Measurements from ENCODE around the gene PCNX2.
"Not testable (repeated sequence)": the region's sequence is repeated elsewhere in the genome, so short reads cannot be mapped to it uniquely, and the experiment has no call there.

Gene PCNX2

DNA sequence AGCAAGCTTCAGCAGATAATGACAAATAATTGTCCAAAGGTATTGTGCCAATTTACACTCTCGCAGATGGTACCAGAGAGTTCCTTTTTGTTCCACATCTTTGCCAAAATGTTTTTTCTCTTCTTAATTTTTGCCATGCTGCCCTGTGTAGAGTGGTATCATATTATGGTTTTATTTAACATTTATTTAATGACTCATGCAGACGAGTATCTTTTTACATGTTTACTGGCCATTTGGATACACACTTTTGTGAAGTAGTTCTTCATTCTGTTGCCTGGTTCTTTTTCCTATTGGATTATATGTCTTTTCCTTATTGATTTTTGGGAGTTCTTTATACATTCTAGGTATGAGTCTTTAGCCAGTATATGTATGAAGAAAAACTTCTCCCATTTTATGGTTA lies 151.1 kb downstream of the PCNX2 start:
- DNase-seq = no peak

- no peak for DNase-seq
These were observed 152.3 kb downstream of the PCNX2 start for GRCh38 chr1:233143241-233143640.

- no peak for DNase-seq
These were observed 154.6 kb downstream of the PCNX2 start for GRCh38 chr1:233140974-233141373.

DNA sequence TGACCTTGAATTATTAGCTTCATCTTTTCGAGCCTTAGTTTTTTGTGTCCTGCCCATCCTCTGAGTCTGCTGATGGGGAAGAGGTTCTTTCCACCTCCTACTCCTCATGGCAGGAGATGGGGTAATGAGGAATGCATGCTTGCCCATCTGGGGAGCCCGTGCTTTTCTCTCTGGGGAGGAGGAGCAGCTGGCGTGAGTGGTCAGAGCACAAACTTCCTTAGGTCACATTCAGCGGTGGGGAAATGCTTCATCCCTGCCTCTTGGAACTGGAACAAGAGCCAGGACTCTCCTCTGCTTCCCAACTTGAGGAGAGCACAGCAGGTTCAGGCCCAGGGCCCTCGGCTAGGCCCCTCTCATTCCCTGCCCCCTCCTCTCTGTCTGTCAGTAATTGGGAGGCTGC lies 155.0 kb downstream of the PCNX2 start:
- no peak for DNase-seq

- no peak for DNase-seq
These were observed 156.5 kb downstream of the PCNX2 start for GRCh38 chr1:233138788-233139585.

DNA sequence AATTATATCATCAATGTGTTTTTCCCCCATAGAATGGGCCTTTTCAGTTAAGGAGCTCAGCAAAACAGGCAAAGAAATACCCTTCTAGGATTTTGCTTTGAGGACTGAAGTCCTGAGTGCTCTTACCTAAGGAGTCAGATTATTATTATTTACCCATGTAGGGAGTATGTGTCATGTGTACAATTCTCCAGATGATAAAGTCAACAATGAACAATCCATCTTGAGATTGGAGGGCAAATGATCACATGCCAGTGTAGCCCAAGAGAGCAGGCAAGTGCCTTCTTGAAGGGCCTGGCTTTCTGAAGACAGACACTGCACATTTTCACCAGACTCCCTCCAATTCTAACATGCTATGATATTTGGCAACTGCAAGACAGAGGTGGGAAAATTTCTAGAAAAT lies 159.7 kb downstream of the PCNX2 start:
- DNase-seq = no peak

- no peak for DNase-seq
These were observed 163.1 kb downstream of the PCNX2 start for GRCh38 chr1:233132445-233132844.

GRCh38 chr1:233129031-233129430 lies 166.5 kb downstream of the PCNX2 start:
- not testable (repeated sequence) for DNase-seq

DNA sequence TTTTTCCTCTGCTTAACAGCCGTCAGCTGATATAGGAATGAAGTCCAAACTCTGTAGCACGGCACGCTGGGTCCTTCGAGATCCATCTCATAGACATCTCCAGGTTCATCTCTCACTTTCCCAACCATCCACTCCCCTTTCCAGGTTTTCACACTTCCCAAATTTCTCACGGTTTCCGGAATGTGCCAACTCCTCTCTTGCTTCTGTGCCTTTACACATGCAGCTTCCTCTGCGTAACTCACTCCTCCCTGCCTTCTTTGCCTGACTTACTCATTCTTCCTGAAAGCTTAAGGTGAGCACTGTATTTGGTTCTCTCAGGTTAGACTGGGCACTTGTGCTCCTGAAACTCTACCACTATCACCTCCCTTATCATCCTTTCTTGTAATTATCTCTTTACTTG lies 168.4 kb downstream of the PCNX2 start:
- no peak for DNase-seq

DNA sequence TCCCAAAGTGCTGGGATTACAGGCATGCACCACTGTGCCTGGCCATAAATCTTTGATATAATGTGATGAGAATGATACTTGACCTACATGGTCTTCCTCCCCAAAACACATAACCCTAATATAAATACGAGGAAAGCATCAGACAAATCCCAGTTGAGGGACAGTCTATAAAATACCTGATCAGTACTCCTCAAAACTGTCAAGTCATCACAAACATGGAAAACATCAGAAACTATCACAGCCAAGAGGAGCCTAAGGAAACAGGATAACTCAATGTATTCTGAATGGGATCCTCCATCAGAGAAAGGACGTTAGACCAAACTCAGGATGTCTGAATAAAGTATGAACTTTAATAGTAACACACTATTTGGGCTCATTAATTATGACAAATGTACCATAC lies 172.7 kb downstream of the PCNX2 start:
- DNase-seq = no peak

DNA sequence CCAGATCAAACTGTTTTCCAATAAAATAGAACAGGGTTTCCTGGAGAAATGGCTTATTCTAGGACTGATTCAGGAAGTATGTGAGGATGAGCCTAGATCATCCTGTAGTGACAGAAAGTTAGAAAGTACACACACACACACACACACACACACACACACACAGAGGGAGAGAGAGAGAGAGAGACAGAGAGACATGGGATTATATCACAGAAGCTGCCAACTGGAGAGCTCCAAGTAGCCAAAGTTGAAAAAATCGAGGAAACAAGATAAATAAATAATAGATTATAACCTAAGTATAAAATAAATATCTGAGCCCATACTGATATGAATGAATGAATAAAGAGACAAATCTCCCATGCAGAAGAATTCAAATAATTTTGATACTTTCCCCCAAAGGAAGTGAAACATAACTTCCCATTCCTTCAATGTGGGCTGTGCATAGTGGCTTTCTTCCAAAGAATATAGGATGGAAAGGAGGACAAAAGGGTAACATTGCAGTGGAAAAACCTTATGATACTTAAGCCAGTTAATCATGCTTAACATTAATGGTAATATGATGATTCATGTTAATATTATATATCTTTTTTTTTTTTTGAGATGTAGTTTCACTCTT lies 173.5 kb downstream of the PCNX2 start:
- no peak for DNase-seq

DNA sequence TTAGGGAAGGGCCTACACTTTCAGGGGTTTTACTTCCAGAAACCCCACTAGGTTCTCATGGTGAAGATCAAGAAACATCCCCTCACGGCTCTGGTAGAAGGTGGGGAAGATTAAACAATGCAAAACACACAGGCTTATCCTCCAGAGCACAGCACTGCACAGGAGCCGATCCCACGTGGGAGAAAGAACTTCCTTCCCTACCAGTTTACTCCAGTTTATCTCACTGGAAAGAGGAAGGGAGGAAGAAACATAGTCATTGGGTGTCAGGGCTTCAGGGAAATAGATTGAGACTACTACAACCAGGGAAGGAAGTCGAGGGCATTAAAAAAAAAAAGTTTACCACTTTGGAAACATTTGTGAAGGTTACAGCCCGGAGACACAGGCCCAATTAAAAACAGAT lies 180.7 kb downstream of the PCNX2 start:
- no peak for DNase-seq

DNA sequence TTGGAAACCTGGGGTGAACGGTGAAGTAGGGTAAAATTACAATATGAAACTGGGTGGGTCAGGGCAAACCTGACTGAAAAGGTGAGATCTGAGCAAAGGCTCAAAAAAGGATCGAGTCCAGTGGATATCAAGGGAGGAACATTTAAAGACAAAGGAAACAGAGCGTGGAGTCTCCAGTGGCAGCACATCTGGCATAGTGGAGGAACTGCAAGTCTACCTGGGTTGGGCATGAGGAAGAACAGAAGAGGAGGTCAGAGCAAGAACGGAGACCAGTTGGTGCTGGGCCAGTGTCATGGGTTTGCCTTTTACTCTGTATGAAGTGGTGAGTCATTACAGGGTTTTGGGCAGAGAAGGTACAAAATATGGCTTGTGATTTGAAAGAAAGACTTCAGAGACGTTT lies 181.4 kb downstream of the PCNX2 start:
- DNase-seq = no peak

- peak; percentile 55 for DNase-seq
These were observed 182.3 kb downstream of the PCNX2 start for GRCh38 chr1:233113009-233113879.

DNA sequence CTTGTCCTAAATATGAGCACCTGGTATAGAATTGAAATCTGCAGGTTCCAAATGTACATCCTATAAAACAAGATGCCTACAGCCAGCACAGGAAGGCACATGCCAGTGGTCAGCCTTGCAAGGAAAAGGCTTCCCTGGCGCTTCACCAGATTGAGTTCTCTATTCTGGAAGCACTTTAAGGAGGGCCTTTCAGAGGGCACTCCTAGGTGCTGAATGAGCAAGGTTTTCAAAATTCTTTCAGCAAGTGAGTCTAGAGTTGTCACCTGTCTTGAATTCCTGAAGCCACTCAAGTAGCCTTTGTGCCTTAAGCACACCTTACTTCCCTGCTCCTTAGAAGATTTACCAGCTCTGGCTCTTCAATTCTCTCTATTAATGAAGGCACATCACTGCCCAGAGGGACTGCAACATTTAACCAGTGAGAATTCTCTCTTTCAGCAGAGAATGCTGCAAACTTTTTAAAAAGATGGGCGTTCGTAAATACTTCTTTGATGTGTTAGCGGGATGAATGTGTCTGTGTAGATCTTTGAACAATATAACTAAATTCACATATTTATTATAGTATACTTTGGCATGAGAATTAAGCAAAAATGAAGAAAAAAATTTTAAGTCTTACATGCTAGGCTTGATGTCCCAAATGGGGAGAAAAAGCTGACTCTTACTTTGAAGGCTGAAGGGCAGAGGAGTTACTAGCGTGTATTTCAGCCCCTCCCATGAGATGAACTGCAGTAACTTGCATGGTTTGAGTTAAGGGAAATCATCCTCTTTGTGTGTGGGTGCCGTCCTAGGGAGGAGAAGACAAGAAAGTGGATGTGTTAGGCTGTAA lies 183.1 kb downstream of the PCNX2 start:
- DNase-seq = no peak

GRCh38 chr1:233111731-233112130 lies 183.8 kb downstream of the PCNX2 start:
- DNase-seq = no peak

- DNase-seq = no peak
These were observed 186.4 kb downstream of the PCNX2 start for GRCh38 chr1:233109096-233109495.

DNA sequence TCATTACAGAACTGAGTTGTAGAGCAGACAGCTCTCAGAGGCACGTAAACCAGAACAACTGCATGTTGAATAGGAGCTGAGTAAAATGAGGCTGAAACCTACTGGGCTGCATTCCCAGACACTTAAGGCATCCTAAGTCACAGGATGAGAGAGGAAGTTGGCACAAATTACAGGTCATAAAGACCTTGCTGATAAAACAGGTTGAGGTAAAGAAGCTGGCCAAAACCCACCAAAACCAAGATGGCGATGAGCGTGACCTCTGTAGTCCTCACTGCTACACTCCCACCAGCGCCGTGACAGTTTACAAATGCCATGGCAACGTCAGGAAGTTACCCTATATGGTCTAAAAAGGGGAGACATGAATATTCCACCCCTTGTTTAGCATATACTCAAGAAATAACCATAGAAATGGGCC lies 187.8 kb downstream of the PCNX2 start:
- not testable (repeated sequence) for DNase-seq

GRCh38 chr1:233107130-233107660 lies 188.3 kb downstream of the PCNX2 start:
- DNase-seq = no peak

- no peak for DNase-seq
These were observed 190.3 kb downstream of the PCNX2 start for GRCh38 chr1:233105225-233105624.

DNA sequence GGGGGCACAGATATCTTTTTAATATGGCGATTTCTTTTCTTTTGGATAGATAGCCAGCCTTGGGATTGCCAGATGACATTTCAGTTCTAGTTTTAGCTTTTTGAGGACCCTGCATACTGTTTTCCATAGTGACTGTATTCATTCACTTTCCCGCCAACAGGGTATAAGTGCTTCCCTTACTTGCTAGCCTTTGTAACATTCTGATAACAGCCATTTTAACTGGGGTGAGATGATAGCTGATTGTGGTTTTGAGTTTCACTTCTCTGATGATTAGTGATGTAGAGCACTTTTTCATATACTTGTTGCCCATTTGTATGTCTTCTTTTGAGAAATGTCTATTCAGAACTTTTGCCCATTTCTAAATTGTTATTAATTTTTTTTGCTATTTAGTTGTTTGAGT lies 193.2 kb downstream of the PCNX2 start:
- DNase-seq = no peak

DNA sequence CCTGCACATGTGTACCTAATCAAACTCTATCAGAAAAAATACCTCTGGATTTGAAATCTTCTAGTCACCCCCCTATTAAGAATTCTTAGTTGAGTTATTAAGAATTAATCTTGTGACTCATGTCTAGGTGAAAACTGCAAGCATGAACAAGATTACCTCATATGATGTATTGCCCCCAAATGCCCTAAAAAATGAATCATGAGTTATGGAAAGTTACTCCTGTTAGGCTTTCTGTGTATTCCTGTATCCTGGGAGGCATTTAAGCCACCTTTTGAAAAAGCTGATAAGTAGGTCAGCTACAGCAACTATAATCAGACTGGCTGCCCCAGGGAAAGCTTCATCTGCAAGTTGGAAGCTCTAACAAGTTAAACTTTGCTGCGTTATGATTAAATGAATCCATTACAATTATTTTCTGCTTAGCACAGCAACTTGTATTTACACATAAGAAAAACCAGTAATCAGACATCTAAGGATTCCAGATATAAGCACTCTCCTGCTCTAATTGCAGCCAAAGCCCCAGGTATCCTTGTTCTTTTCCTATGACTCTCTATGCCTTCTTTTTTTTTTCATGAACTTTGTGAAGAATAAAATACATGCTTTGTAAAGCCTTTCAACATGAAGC lies 197.5 kb downstream of the PCNX2 start:
- no peak for DNase-seq

All from stimulated activated CD4-positive, alpha-beta T cell treated with anti-CD3 and anti-CD28 coated beads, Interleukin-1b, Interleukin-23, amount 100 ng/mL, for 48 hours (primary cell).